Superior temporal gyrus (tissue), 1 donor: Measurements from ENCODE around the gene DNAJC3.
"Not testable (repeated sequence)": the region's sequence is repeated elsewhere in the genome, so short reads cannot be mapped to it uniquely, and the experiment has no call there.

Source experiments
- DNase-seq: peaks from one replicate; pipeline ENCODE4 v3.0.0-alpha.2; 2016; ENCODE audit errors: extremely low spot score

DNAJC3 gene

DNA sequence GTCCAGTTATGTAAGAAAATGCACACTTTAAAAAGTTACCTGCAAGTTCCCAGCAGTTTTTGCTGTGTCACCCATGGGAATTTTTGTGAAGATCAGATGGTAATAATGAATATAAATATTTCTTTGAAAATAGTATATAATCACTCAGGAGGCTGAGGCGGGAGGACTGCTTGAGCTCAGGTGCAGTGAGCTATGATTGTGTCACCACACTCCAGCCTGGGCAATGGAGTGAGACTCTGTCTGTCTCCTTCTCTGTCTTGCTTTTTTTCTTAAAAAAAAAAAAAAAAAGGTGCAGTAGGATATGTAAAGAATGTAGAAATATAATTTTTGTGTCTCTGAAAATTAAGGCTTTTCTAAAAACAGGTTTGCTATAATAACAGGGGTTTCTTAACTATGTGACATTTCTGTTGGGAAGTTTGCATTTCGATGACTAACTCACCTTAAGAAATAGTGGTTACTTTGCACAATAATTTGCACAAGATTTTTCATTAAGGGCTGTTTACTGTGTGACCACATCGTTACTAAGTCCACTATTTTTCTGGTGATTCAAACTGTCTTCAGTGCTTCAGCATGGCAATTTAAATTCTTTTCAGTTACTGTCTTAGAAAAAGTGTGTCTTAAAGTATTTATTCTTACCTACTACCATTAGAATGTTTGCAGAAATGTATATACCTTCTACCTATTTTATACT lies 37.3 kb downstream of the DNAJC3 start:
- no peak for DNase-seq

DNA sequence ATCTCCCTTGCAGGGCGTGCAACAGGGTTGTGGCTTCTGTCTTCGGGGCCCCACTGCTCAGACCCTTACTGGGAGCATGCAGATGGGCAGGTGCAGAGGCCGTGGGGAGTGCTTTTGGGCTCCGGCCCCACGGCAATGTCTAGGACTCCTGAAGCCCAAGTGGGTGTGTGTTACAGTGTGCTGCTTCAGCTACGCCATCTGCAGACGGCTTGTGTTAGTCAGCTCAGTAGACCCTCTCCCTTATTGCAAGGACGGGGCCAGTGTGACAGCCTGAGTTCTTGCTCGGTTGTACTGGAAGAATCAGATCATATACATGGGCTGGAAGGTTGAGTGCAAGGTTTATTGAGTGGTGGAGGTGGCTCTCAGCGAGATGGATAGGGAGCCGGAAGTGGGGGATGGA lies 39.3 kb downstream of the DNAJC3 start:
- DNase-seq = no peak

DNA sequence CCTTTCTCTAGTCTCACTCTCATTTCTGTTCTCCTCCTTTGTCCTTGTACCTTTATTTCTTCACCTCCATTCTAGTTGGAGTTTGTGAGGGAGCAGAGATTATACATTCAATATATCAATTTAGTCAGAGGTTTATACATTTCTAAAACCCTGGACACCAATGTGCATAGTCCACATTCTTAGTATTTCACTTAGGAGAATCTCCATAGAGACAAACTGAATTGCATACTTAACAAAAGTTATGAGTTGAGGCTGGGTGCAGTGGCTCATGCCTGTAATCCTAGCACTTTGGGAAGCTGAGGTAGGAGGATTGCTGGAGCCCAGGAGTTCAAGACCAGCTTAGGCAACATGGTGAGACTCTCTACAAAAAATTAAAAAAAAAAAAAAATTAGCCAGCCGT lies 45.3 kb downstream of the DNAJC3 start:
- no peak for DNase-seq

DNA sequence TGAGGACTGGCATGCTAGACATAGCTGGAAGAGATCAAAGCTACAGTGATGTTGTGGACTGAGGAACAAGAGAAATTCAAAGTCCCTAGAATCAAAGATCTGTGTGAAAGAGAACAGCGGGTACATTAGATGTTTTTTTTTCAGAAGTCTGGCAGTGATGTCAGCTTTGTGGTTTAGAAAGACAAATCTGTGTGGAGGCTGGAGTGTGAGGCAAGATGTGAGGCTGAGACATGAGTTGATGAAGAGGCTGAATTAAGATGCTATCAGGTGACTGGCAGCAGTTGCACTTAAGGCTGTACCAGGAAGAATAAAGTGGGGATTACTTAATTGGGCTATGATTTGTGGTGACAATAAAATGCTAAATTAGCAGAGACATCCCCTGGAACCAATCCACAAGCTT lies 46.5 kb downstream of the DNAJC3 start:
- DNase-seq = no peak

DNA sequence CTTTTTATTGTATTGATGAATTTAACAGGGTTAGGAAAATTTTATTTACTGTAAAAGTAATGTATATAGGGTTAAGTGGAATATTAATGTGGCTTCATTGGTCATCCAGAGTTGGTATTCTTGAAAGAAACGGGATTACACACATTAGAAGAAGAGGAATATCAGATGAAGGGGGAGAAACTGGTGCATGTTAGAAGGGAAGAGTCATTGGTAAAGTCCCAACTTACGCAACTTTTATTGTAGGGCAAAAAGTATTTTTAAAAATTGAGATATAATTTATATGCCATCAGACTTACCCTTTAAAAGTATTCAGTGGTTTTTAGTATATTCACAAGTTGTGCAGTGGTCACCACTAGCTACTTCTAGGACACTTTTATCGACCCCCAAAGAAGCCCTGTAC lies 47.3 kb downstream of the DNAJC3 start:
- DNase-seq = no peak

DNA sequence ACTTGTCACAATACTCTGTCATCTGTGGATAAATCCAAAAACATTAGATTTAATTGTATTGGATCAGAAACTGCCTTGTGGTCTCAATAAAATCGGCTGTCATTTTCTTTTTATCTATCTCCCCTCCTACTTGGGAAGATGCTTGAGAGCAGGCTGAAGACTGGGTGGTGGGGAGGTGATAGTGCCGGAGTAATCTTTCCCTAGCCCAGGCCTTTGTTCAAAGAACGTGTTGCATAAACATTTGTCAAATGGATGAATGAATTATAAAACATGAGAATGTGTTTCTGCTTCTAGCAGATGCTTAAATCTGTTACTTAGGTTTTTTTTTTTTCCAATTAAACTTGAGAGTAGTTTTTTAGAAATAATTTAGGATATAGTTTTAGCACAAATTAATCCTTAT lies 49.9 kb downstream of the DNAJC3 start:
- DNase-seq = no peak

DNA sequence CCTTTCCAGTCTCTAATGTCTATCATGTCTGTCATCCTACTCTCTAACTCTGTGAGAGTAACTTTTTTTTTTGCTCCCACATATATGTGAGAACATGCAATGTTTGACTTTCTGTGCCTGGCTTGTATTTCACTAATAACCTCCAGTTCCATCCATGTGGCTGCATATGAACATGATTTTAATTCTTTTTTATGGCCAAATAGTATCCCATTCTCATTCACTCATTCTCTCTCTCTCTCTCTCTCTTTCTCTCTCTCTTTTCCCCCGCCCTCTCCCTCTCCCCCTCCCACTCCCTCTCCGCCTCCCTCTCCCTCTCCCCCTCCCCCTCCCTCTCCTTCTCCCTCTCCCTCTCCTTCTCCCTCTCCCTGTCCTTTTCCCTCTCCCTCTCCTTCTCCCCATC lies 52.0 kb downstream of the DNAJC3 start:
- DNase-seq = no peak

DNA sequence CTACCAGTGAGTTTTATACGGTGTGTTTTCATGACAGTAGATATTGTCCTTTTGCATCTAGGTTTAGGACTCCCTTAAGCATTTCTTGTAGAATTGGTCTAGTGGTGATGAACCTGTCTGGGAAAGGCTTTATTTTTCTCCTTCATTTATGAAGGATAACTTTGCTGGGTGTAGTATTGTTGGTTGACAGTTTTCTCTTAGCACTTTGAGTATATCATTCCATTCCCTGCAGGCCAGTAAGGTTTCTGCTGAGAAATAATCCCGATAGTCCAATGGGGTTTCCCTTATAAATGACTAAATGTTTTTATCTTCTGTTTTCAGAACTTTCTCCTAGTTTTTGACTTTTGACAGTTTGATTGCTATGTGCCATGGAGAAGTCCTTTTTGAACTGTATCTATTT lies 57.2 kb downstream of the DNAJC3 start:
- DNase-seq = no peak

DNA sequence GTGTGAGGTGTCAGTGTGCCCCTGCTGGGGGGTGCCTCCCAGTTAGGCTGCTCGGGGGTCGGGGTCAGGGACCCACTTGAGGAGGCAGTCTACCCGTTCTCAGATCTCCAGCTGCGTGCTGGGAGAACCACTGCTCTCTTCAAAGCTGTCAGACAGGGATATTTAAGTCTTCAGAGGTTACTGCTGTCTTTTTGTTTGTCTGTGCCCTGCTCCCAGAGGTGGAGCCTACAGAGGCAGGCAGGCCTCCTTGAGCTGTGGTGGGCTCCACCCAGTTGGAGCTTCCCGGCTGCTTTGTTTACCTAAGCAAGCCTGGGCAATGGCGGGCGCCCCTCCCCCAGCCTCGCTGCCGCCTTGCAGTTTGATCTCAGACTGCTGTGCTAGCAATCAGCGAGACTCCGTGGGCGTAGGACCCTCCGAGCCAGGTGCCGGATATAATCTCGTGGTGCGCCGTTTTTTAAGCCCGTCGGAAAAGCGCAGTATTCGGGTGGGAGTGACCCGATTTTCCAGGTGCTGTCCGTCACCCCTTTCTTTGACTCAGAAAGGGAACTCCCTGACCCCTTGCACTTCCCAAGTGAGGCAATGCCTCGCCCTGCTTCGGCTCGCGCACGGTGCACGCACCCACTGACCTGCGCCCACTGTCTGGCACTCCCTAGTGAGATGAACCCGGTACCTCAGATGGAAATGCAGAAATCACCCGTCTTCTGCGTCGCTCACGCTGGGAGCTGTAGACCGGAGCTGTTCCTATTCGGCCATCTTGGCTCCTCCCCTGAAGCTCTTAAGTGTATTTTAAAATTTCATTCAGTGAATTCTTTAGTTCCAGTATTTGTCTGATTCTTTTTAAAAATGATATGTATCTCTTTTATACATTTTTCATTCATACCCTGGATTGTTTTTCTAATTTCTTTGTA lies 63.4 kb downstream of the DNAJC3 start:
- not testable (repeated sequence) for DNase-seq

DNA sequence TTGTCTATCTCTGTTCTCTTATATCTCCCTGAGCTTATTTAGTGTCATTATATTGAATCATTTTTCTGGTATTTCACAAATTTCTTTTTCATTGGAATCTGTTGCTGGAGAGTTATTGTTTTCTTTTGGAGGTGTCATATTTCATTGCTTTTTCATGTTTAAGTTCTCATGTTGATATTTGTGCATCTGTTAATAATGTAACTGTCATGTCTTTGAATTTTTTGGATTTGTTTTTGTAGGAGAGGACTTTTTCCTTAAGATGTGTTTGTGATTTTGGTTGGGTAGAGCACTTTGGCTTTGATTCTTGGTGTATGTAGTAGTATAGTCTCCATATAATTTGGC lies 64.0 kb downstream of the DNAJC3 start:
- no peak for DNase-seq

DNA sequence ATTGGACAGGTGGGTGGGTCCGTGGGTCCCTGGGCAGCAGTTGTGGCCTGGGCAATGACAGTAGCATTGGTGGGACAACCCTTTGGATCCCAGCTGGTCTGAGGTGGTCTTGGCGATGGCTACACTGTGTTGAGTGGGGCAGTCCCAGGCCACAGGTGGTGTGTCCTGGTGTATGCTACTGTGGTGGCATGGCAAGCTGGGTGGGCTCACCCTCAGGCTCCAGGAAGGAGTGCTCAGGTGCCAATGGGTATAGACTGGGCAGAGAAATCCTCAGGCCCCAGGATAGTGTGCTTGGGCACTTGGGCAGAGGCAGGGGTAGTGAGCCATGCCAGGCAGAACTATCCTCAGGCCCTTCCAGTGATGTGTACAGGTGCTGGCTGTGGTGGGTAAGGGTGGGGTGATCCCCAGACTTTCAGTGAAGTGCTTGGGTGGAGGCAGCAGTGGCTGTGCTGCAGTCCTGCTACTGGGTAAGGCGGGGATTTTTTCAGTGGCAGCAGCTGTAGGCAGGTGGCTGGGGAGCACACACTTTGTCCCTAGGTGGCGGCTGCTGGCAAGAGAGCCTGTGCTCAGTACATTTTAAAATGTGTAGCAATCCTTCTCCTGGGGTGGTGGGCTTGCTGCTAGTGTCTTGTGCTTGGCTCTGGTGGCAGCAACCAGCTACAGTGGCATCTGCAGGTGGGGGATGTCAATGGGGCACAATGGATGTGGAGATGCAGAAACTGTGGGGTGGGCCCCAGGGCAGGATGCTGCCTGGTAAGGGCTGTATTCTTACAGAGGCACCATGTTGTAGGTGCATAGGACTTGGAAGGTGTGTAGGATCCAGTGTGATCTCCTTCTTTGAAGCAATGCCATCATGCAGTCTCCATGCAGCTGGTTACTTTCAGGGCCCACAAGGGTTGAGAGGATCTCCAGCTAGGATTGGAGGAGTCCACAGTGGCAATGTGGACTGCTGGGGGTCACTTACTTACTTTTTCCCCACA lies 64.9 kb downstream of the DNAJC3 start:
- DNase-seq = no peak

DNA sequence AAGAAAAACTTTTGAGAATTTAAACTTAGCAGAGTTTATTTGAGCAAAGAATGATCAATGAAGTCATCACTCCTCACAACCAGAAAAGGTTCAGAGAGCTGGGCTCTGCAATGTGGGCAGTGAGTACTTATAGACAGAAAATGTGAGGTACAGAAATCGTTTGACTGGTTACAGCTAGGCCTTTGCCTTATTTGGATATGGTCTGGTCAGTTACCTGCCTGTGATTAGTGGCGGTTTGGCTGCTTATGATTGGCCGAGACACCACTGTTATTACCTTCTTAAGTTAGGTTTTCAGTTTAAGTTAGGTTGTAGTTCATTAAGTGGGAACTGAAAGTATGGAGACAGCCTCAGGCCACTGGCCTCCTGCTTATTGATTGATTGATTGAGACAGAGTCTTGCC lies 66.3 kb downstream of the DNAJC3 start:
- DNase-seq = no peak

DNA sequence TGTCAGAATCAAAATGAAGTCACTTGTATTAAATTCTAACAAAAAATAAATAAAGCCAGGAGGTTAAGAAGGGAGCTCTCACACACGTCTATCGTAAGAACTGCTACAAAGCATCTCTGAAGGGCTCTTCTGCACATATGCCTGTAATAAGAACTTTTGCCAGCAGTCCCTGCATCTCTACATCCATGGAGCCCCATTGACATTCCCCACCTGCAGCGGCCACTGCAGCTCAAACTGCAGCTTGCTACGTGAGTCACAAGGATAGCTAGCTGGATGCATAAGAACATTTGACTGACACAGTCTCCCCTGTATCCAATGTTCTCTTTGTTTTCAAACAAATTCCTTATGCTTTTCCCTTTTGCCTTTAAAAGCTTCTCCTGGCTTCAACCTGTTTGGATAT lies 68.3 kb downstream of the DNAJC3 start:
- no peak for DNase-seq

DNA sequence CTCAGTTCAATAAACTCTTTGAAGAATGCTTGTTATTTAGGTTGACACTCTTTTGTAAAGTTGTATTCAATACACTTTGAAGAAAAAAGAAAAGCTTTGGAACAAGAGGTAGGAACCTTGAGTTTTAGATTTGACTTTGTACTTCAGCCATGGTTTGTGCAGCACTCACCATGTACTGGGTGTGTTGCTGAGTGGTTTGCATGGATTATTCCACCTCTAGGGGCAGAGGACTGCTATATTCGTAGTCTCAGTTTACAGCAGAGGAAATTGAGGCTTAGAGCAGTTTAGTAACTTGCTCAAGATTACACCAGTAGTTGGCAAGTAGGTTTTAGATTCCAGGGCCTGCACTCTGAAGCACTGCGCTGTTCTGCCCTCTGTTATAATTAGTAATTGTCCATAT lies 68.8 kb downstream of the DNAJC3 start:
- DNase-seq = no peak

DNA sequence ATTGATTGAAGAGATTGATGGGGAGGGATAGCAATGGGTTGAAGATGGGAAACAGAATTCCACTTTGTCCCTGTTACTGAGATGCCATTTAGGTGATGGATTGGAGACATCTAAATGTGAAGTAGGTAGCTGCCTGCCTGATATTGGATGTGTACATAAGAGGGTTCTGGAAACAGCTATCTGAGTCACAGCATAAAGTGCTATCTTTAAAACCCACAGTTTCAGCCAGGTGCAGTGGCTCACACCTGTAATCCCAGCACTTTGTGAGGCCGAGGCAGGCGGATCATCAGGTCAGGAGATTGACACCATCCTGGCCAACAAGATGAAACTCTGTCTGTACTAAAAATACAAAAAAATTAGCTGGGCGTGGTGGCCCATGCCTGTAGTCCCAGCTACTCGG lies 72.6 kb downstream of the DNAJC3 start:
- DNase-seq = no peak

DNA sequence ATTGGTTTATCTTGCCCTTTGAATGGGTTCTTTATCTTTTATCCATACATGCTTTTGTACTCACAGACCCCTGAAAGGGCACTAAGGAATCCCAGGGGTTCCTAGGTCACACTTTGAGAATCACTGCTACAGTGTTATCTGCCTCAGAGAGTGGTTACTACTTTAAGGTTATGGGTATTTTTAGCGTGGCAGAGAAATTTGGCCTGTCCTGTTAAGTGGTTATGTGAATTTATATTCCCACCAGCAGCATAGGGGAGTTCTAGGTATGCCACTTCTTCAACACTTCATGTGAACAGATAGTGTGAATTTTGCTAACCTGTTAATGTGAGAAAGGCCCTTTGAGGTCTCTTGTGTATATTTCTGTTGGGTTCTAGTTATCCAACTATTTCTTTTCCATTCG lies 75.7 kb downstream of the DNAJC3 start:
- no peak for DNase-seq

DNA sequence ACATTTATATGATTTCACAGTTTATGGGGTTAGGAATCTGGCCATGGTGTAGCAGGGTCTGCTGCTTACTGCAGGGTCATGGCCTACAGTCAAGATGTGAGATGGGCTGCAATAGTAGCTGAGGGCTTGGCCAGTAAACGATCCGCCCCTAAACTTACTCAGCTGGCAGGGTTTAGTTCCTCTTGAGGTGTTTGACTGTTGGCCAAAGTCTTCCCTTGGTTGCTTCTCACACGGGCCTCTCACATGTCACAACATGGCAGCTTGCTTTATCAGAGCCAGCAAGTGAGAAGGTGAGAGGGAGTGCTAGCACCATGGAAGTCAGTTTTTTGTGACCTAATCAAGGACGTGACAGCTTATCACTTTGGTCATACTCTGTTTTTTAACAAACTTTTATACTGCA lies 77.1 kb downstream of the DNAJC3 start:
- no peak for DNase-seq

DNA sequence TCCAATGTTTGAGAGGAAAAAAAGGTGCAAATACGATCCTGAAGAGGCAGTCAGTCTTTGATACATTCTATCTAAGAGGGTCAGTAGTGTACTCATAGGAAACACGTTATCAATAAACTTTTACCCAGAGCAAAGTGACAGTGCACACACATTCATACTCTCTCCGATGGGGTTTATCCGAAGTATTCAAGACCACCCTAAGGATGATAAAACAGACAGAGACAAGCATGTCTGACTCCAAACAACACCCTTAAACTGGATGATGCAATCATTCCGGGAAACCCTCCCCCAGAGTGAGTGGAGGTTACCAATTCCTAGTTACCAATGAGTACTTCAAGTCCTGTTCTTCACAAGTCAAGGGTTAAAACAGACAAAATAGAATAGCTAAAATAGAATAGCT lies 79.1 kb downstream of the DNAJC3 start:
- no peak for DNase-seq

DNA sequence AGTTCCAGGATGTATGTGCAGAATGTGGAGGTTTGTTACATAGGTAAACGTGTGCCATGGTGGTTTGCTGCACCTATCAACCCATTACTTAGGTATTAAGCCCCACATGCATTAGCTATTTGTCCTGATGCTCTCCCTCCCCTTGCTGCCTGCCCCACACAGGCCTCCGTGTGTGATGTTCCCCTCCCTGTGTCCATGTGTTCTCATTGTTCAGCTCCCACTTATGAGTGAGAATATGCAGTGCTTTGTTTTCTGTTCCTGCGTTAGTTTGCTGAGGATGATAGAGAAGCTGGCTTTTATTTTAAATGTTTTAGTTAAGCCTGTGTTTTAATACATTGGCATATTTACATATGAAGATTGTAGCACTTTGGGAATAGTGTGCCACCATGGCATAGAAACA lies 85.7 kb downstream of the DNAJC3 start:
- not testable (repeated sequence) for DNase-seq

DNA sequence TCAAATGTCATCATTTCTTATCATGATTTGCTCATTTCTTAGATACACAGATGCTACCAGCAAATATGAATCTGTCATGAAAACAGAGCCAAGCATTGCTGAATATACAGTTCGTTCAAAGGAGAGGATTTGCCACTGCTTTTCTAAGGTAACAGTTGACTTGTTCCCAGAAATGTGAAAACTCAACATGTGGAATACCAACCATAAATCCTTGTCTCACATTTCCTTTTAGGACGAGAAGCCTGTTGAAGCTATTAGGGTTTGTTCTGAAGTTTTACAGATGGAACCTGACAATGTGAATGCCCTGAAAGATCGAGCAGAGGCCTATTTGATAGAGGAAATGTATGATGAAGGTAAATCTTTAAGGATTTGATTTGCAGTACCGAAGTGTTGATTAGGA lies 86.7 kb downstream of the DNAJC3 start:
- no peak for DNase-seq

DNA sequence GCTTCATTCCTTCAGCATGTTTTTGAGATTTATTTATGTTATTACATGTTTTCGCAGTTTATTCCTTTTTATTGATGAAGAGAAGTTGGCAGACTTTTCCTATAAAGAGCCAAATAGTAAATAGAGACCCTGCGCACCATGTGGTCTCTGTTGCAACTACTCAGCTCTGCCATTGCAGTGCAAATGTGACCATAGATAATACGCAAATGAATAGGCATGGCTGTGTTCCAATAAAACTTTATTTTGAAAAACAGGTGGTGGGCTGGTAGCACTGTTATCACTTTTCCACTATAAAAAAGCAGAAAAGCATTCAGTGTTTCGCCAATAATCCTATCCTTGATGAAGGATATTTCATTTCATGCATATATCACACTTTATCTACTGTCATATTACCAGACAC lies 95.0 kb downstream of the DNAJC3 start:
- DNase-seq = no peak

DNA sequence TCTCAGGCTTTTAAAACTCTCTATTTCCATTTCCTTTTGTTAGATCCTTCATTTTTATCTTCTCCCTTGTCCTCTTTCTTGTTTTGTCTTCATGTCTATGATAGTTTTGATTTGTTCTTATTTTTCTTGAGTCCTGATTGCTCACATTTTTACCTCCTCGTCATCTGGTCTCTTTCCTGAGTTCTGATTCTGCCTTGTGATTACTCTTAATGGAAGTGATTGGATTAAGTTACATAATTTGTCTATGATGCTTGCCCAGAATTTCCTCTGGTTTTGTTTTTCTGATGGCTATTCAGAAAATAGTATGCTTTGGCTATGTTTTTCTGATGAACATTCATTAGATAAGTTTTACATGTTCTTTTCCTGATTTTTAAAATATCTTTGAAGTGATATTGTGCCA lies 102.6 kb downstream of the DNAJC3 start:
- DNase-seq = no peak
